HG02763 (cell line): Measurements from ENCODE around the gene KCTD1.
"Not testable (repeated sequence)": the region's sequence is repeated elsewhere in the genome, so short reads cannot be mapped to it uniquely, and the experiment has no call there.

Experiments
- ATAC-seq: cut with Tn5 transposase; IDR thresholded peaks from one replicate; pipeline ENCODE4 v1.9.1; 2021; ENCODE audit warnings: mild to moderate bottlenecking, moderate library complexity; ENCODE audit not compliant: unreplicated experiment

The KCTD1 gene

DNA sequence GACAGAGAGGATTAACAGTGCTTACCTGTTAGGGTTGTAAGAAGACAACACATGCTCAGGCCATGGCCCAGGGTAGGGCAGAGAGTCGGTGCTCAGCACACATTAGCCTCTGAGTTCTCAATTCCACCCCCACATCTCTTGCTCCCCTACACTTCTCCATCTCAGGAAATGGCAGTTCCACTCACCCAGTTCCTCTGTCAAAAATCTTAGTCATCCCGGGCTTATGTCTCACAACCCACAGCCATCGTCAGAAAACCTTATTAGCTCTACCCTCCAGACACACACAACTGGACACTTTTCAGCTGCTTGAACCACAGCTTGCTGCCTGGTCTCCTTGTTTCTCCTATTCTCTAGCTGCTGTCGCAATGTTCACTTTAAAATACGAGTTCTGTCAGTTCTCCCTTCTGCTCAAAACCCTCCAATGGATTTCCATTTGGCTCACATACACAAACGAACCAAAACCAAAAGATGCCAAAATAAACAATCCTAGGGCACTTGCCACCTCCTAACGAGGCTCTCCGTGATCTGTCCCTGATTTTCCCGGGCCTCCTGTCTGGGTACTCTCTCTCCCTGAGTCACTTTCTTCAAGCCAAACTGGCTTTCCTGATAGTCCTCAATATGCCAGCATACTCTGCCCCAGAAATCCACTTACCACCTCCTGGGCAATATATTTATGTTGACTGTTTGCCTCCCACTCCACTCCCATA is 89.7 kb downstream of the KCTD1 start:
- peak; percentile 59 for ATAC-seq

DNA sequence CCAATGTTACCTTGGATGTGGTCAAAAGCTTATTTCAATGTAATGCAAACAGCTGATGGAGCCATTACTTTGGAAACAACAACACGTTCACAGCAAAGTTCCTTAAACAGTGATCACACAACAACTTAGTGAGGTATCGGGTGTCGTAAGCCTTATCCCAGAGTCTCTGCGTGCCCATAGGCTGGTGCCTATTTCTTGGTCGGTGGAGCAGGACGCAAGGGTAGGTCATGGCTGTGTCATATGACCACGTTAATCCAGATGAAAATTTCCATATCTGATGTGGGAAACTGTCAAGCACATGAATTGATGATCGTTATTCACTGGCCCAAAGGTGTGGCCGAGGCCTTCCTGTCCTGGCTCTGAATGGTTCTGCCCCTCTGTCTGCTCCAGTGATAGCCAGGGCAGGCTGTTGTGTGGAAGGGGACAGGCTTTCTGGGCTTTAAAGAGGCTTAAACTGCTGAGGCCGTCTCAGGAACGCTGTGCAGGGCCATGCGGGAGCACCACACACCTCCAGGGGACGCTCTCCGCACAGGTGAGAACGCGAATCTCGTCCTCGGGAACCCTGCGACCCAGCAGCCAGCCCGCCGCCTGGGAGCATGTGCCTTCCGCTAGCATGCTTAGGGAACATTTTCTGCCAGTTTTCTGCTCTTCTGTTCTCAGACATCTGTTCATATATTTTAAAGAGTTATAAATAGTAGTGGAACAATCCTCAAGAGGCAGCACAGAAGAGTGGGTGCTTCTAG is 90.6 kb downstream of the KCTD1 start:
- no peak for ATAC-seq

DNA sequence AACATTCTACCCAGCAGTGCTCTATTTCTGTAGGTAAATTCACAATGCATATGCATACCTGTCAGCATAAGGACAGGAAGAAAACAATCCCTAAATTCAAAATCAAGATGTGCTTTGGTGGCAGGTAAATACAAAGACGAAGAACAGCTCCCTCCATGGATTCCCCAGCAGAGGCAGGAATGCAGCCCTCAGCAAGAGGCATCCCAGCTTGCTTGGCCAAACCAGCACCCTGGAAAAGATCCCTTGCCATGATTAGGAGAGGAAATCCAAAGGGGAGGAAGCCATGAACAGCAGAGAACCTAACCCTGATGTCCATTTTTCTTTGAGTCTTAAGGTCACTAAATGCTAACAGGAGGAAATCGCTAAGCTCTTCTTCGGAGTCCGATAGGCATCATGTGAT is 91.2 kb downstream of the KCTD1 start:
- no peak for ATAC-seq

DNA sequence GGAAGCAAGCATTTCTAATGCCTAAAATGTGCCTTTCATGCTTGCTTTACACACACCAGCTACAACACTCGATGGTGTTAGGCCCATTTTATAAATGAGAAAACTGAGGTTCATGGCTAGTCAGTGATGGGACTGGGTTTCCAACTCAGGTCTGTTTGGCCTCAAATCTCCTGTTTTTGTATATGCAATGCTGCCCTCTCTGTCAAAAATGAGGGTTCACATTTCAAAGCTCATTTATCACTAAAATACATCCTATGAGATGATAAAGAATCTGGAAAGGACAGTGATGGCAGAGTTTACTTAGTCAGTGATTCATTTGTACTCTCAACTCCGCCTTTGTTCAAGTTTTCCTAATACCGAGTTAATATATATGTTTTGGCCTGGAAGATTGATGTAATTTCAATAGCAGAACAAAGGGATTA is 92.3 kb downstream of the KCTD1 start:
- no peak for ATAC-seq

DNA sequence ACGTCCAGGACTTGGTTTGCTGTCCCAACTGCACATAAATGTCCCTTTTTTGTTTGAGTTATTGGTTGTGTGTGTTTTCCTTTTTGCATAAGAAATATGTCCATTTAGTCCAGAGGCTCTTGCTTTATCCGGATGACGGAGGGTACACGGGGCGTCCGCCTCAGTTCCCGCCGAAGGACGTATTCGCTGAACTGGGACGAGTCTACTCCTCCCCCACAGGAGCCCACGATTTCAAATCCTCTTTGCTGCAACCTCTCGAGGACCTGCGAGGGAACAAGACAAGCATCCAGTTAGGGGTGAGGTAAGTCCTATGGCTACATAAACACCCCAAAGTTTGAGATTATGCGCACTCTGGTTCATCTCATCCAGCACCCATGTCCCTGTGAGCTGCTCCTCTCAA is 92.7 kb downstream of the KCTD1 start:
- no peak for ATAC-seq

DNA sequence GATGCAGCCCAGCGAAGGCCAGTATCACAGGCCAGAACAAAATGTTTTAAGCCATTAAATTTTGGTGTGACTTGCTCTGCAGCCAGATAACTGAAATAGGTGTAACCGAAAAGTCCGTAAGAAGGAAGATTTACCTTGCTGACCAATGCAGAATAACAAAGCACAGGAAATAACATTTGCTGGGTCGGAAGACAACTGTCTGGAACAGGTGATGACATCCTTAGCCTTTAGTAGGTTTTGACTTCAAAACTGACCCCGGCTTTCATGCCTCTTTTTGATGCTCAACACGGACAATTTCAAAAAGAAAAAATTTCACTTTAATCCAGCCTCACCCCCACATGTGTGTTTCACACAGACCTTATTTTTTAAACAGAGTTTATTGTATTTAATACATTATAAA is 93.7 kb downstream of the KCTD1 start:
- ATAC-seq: no peak

DNA sequence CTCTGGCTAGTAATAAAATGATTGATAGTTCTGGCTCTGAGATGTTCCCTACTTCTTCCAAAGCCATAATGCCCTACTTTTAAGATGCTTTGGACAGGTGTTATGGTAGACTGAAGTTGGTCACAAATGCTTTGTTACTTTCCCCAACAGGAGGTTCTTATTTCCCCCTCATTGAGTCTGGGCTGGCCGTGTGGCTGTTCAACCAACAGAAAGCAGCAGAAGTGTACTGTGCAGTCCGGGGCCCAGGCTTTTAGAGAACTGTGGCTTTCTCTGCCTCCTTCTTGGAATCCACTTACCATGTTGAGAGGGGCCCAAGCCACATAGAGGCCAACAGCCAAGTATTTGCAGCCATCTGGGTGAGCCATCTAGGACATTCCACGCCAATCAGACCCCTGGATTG is 94.2 kb downstream of the KCTD1 start:
- no peak for ATAC-seq

DNA sequence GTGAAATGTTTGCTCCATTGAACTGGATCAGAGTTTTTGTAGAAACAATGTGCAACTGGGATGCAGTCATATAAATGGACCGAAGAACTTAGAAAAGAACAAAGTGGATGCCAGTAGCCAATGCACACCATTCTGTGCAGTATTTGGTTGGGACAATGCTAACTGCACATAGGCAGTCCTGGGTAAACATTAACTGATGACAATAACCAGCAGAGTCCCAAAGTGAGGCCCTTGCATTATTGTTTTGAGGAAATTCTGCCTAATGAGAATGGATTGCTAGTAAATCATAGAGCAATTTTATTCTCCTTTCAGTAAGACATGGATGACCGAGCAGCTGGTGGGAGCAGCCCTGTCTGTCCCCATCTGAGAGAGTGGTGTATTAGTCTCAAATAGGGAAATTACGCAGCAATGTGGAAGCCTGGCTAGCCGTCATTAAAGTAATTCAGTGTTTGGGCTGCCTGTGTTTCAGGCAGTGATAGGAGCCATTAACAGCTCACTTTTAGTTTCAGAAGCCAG is 94.9 kb downstream of the KCTD1 start:
- ATAC-seq: peak; percentile 52

DNA sequence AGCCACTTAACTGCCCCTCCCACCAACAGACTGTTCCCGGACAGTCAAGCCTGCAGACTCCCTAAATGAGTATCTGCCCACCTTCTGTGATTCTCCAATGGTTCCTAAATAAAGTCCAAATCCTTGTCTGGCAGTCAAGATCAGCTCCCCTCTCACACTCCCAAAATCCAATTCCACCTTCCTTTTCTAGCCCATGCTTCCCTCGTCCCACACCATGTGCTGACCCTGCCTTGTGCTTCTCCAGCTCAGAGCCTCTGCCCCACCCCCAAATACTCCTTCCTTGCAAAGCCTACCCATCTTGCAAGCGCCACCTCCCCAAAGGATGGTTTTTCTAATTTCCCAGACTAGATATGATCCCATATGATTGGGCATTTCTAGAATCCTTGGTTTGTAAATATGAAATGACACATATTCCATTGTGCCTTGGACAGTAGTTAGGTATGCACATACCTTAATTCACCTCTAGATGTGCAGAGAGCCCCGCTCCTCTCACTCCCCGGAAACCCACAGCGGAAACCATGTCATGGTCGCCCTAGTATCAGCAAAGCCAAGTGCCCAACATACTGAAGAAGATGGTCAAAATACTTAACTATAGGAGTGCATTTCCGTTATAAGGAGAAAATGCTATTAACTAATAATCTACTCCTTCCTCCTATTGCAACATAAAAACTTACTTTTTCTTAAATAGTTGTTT is 97.2 kb downstream of the KCTD1 start:
- ATAC-seq: no peak

DNA sequence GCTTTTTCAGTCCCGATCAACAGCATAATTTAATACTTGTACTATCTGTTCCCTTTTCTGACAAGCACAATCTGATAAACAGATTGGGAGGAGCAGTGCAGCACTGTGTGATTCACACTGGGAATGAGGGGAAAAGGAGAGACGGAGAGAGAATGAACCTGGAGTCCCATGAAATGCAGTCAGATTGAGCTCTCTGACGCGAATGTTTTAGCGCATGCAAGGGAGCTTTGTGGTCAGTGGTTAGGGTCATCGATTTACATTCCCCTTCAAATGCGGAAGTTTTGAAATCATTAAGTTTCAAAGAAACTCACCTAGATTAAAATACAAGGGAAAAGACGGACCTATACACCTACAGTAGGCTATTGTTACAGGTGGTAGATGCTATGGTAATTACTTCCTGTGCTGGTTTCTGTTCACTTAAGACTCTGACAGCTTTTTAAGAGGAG is 99.6 kb downstream of the KCTD1 start:
- peak; percentile 45 for ATAC-seq

DNA sequence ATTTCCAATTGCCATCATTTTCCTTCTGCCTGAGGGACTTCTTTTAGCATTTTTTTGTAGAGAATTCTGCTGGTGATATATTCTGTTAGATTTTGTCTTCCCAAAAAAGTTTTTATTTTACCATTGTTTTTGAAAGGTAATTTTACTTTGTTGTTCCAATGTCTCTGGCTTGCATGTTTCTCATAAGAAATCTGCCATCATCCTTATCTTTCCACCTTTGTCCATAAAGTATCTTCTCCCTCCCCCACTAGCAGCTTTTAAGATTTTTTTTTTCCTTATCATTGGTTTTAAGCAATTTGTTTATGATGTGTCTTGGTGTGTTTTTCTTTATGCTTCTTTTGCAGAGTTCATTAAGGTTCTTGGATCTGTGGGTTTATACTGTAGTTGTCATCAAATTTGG is 104.5 kb downstream of the KCTD1 start:
- ATAC-seq: no peak

DNA sequence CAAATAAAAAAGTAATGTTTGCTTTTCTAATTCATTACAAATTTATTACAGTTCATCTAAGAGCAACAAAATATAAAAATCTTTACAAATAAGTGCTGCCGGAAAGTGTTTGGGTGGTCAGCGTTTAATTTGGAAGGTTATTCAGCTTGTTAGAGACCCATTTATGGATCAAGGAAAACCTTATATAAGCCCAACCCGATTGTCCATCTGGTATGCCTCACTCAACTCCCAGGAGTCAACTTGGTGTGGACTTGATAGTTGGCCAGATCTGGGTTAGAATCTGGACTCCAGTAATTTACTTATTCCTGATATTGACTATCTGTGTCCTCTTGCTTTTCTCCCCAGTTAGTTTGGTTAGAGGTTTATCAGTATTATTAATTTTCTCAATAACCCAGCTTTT is 106.2 kb downstream of the KCTD1 start:
- no peak for ATAC-seq

DNA sequence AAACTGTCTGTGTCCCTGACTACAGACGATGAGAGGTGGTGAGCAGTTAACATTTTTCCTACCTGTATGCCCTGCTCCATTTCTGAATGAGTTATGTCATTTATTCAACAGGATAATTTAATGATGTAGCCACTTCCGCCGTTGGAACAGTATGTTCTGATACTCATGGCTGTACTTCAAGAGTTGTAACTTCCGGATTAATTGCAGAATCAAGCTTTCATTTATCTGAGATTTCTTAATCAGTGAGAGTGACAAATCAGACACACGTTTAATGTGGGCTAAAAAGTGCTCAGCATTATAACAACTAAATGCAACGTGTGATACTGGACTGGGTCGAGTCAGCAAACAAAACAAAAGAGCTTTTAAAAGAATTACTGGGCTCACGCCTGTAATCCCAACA is 107.7 kb downstream of the KCTD1 start:
- ATAC-seq: no peak

DNA sequence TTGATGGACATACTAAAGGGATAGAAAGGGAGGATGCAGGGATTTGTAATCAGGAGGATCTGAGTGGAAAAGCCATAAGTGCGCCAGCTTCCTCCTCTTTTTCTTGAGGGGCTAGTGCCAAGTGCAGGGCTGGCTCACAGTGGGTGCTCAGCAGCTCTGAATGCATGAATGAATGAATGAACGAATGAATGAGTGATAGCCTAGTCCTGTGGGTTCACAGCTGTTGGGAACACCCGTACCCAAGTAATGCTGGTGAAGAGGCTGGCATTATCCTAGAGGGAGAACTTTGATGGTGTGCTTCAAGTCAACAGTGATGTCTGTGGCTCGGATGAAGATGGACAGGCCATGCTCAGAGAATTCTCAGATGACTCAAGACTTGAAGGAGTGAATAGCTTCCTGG is 108.8 kb downstream of the KCTD1 start:
- no peak for ATAC-seq

DNA sequence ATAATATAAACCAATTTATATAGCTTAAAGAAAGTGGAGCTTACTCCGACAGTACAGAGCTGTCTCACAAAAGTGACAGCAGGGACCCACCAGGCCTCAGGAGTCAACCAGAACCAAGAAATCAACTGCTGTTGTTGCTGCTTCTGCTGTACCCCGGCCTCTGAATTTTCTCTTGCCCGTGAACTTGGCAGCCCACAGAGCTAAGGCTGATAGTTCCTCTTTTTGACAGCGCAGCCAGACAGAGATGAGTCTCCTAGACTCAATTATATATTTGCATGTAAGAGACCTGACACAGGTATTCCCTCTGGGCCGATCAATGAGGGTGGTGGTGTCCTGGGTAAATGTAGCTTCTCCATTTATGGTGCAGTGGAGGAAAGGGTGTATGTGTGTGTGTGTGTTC is 109.4 kb downstream of the KCTD1 start:
- peak; percentile 98 for ATAC-seq

DNA sequence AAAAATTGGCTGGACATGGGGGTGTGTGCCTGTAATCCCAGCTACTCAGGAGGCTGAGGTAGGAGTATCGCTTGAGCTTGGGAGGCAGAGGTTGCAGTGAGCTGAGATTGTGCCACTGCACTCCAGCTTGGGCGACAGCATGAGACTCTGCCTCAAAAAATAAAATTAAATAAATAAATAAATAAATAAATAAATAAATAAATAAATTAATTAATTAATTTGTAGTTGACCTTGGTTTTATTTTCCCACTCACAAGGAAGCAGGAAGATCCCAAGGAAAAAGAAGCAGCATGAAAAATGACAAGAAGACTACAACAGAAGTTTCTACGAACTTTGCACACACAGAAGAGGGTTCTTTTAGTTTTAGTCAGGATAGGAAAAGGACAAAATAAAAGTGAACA is 110.7 kb downstream of the KCTD1 start:
- not testable (repeated sequence) for ATAC-seq

DNA sequence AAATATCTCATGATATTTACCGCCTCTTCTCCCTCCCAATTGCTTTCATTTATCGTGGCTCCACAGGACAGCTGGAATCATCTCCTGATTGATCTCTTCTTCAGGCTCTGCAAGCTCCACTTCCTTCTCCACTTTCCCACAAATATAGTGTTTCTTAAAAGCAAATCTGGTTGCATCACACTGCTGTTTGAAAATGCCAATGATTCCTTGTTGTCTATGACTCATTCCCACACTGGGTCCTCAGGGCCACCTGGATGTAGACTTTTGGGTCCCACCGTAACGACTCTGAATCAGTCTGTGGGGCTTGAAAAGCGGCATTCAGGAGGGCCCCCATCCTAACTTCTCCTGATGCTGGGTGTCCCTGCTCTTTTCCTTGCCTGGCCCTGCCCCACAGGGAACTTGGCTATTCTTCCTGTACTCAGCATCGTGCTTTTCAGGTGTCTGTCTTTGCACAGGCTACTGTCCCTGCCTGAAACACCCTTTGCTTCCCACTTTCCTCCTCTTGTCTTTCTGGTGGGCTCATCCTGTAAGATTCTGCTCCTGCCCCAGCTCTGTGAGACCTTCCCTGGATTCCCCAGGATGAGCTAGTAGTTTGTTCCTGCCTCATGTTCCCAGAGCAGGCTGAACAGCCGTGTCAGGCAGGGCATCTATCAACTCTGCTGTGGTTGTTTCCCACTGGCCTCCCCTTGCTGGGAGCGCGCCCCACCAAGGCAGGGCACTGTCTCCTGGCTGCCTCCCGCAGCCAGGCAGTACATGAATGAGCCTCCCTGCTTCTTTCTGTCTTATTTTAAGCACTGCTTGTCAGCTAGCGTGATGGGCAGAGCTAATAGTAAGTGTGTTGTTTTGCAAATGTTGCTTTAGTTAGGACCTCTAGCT is 111.9 kb downstream of the KCTD1 start:
- no peak for ATAC-seq

DNA sequence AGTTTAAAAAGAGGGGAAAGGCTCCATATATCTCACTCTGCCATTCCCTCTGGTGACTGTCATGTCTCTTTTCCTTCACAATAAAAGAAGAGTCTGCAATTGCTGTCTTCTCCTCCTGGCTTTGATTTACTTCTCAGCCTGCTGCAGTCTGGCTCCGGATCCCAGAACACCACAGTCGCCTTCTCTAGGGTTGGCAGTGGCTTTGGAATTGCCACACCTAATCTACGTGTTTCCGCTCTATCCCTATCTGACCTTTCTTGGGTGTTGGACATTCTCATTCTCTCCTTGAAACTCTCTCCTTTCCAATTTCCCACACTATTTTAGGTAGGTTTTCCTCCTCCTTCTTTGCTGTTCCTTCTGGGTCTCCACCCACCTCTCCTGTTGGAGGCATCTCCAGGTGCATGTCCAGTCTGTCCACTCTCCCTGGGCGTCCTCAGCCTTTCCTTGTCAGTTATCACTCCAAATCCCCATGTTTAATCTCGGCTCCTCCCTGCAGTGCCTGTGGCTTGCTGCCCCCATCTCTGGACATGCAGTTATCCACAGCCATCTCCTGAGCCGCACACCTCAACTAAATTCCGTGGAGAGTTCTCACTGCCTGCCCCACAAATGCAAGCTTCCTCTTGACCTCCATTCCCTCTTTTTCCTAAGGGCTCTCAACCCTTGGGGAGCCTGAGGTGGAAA is 112.8 kb downstream of the KCTD1 start:
- ATAC-seq: no peak

DNA sequence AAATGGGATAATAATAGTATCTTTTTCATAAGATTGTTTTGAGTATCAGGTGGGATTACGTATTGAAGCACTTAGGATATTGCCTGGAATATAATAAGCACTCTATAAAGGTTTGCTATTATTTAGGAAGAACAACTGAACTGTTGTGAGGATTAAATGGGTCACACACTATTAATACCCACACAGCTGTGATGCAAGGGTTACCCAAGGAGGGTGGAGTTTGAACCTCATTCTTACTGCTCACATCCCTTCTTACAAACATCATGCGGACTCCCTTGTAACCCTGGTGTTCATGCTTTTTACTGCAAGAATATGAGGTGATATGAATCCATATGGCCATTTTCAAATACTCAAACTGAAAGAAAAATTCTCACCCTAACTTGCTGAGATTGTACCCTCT is 113.5 kb downstream of the KCTD1 start:
- no peak for ATAC-seq
